NB4 (cell line): Measurements from ENCODE around the gene CCNYL1.

ENCODE experiments used
- DNase-seq: peaks from one replicate; pipeline ENCODE4 v3.0.0; 2010; ENCODE audit warnings: low read depth
- H3K4me3 ChIP-seq: one replicate; pipeline ENCODE4 v1.5.1; 2011; ENCODE audit warnings: mild to moderate bottlenecking, low read depth, low read length, moderate library complexity
- CTCF ChIP-seq: IDR thresholded peaks from one replicate; pipeline ENCODE4 v1.5.1; 2012; ENCODE audit warnings: low read depth, low read length
- MAX ChIP-seq: IDR thresholded peaks from 2 replicates; pipeline ENCODE4 v1.6.1; 2011; ENCODE audit warnings: low read depth, low read length
- MYC ChIP-seq: IDR thresholded peaks from 2 replicates; pipeline ENCODE4 v1.6.1; 2011; ENCODE audit warnings: low read depth, low read length
- POLR2A ChIP-seq: IDR thresholded peaks from 2 replicates; pipeline ENCODE4 v1.6.1; 2011; ENCODE audit warnings: mild to moderate bottlenecking; ENCODE audit not compliant: insufficient read length; ENCODE audit errors: extremely low read depth

Gene CCNYL1

GRCh38 chr2:207744050-207744449 lies 32.6 kb downstream of the CCNYL1 start:
- no peak for DNase-seq
- TF ChIP-seq MAX (no peak), POLR2A (no peak), MYC (no peak), CTCF (no peak)
- H3K4me3 ChIP-seq = no peak overlapping the region

- DNase-seq = no peak
- TF ChIP-seq POLR2A (no peak), MYC (no peak), CTCF (no peak), MAX (no peak)
- H3K4me3 ChIP-seq = no peak overlapping the region
Measured at GRCh38 chr2:207744451-207744850, 33.0 kb downstream of the CCNYL1 start.

GRCh38 chr2:207746131-207746530 lies 34.7 kb downstream of the CCNYL1 start:
- peak; percentile 84 for TF ChIP-seq MAX
- no peak for TF ChIP-seq POLR2A
- TF ChIP-seq MYC = peak; percentile 75
- TF ChIP-seq CTCF = peak; percentile 97
- no peak overlapping the region for H3K4me3 ChIP-seq
- DNase-seq = peak; percentile 81

- no peak for DNase-seq
- no peak overlapping the region for H3K4me3 ChIP-seq
- no peak for TF ChIP-seq POLR2A
- no peak for TF ChIP-seq CTCF
- TF ChIP-seq MAX = no peak
- TF ChIP-seq MYC = no peak
Measured at GRCh38 chr2:207747653-207748560, 36.5 kb downstream of the CCNYL1 start.

GRCh38 chr2:207748993-207749392 lies 37.6 kb downstream of the CCNYL1 start:
- no peak for TF ChIP-seq POLR2A
- TF ChIP-seq MAX = no peak
- no peak for TF ChIP-seq CTCF
- no peak for TF ChIP-seq MYC
- no peak for DNase-seq
- H3K4me3 ChIP-seq = no peak overlapping the region
